ENCODE data around the gene R3HDM2. TPM values are rescaled to one million over a fixed set of nuclear protein-coding genes. Genes with fewer than 3 reads are reported as not detected.

R3HDM2 gene
- total RNA-seq, 2 experiments from 2014 or later = 25.8 to 47.2 TPM

DNA sequence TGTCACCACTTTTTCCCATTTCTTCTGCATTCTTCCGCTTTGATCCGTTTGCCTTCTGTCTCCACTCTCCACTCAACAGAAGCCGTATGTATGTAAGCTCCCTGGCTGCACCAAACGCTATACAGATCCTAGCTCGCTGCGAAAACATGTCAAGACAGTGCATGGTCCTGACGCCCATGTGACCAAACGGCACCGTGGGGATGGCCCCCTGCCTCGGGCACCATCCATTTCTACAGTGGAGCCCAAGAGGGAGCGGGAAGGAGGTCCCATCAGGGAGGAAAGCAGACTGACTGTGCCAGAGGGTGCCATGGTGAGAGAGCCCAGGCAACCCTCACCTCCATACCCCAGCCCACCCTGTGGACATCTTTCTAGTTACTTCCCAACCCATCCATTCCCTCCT, 37.1 kb upstream of the R3HDM2 start:
- Histone ChIP-seq H3K9me3 (ENCODE audit: low read length) (no peaks in the 10 kb centered on the region), H3K79me2 (ENCODE audit: insufficient read depth, low read depth, low read length) (no peaks in the 10 kb centered on the region), H3K4me2 (ENCODE audit: low read length) (no peak overlapping the region), H3K4me3 (ENCODE audit: low read depth, low read length, poor library complexity, severe bottlenecking) (no peak overlapping the region), H3K9me2 (ENCODE audit: insufficient read depth, low read length) (no peaks in the 10 kb centered on the region), H3K27ac (ENCODE audit: low read depth, low read length, poor library complexity, severe bottlenecking) (no peak overlapping the region), H2AFZ (ENCODE audit: low read length) (no peak overlapping the region), H3K36me3 (ENCODE audit: insufficient read depth, low read length) (peaks cover 43% of the 10 kb centered on the region), H3K4me1 (ENCODE audit: insufficient read depth, low read length, poor library complexity, severe bottlenecking) (peaks cover 3% of the 10 kb centered on the region), H4K20me1 (ENCODE audit: insufficient read depth, low read length) (no peaks in the 10 kb centered on the region)
- TF ChIP-seq, protein P1, sequence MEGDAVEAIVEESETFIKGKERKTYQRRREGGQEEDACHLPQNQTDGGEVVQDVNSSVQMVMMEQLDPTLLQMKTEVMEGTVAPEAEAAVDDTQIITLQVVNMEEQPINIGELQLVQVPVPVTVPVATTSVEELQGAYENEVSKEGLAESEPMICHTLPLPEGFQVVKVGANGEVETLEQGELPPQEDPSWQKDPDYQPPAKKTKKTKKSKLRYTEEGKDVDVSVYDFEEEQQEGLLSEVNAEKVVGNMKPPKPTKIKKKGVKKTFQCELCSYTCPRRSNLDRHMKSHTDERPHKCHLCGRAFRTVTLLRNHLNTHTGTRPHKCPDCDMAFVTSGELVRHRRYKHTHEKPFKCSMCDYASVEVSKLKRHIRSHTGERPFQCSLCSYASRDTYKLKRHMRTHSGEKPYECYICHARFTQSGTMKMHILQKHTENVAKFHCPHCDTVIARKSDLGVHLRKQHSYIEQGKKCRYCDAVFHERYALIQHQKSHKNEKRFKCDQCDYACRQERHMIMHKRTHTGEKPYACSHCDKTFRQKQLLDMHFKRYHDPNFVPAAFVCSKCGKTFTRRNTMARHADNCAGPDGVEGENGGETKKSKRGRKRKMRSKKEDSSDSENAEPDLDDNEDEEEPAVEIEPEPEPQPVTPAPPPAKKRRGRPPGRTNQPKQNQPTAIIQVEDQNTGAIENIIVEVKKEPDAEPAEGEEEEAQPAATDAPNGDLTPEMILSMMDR (conservative IDR thresholded peaks at IDR 0.05; ENCODE audit: low read length) = no peak
- TF ChIP-seq EZH2phosphoT487 (IDR thresholded peaks at IDR 0.05; ENCODE audit: borderline replicate concordance, low read depth, low read length) = no peak
- no TSS peak for BruUV-seq (replicated peaks)
- DNase-seq (ENCODE audit: low spot score) = no peak
- ChIA-PET CTCF (ENCODE audit: unreplicated experiment) (no interaction called here), POLR2A (interaction anchor here (0.6 kb wide), 1 partner anchor 12 kb away, joined by 3 read pairs; the partner anchor contains the start of gene ARHGAP9)
- intact Hi-C loops (cut with micrococcal nuclease; ENCODE audit: unreplicated experiment) = no loop called here

DNA sequence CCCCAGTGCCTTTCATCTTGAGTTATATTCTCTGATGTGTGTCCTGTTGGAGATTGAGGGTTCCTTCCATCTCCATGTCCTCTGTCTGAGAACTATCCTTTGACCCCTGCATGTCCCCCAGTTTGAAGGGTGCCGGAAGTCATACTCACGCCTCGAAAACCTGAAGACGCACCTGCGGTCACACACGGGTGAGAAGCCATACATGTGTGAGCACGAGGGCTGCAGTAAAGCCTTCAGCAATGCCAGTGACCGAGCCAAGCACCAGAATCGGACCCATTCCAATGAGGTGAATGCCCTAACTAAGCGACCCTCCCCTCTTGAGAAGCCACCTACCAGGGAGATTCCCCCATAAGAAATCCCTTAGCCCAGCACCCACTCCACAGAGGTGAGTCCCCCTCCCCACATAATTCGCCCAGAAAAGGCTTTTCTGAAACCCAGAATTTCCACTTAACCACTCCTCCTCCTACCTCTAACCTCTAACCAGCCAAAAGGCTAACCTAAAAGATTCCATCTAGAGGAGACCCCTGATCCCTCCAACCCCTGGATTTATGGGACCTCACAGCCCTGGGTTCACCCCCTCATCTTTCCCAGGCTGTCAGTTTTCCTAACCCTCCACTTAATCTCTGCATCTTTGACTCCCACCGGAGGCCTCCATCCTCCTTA, 36.5 kb upstream of the R3HDM2 start:
- H3K4me2 ChIP-seq (ENCODE audit: low read length) = no peak overlapping the region
- H3K9me2 ChIP-seq (ENCODE audit: insufficient read depth, low read length) = no peaks in the 10 kb centered on the region
- POLR2A ChIA-PET = no interaction called here
- BruUV-seq (replicated peaks) = no TSS peak
- H4K20me1 ChIP-seq (ENCODE audit: insufficient read depth, low read length) = no peaks in the 10 kb centered on the region
- no peak for TF ChIP-seq EZH2phosphoT487 (IDR thresholded peaks at IDR 0.05; ENCODE audit: borderline replicate concordance, low read depth, low read length)
- TF ChIP-seq, protein P1 (conservative IDR thresholded peaks at IDR 0.05; ENCODE audit: low read length) = no peak
- H2AFZ ChIP-seq (ENCODE audit: low read length) = no peak overlapping the region
- H3K4me3 ChIP-seq (ENCODE audit: low read depth, low read length, poor library complexity, severe bottlenecking) = no peak overlapping the region
- no peak overlapping the region for H3K27ac ChIP-seq (ENCODE audit: low read depth, low read length, poor library complexity, severe bottlenecking)
- H3K9me3 ChIP-seq (ENCODE audit: low read length) = no peaks in the 10 kb centered on the region
- intact Hi-C loops (cut with micrococcal nuclease; ENCODE audit: unreplicated experiment) = no loop called here
- H3K79me2 ChIP-seq (ENCODE audit: insufficient read depth, low read depth, low read length) = no peaks in the 10 kb centered on the region
- H3K36me3 ChIP-seq (ENCODE audit: insufficient read depth, low read length) = peaks cover 37% of the 10 kb centered on the region
- DNase-seq (ENCODE audit: low spot score) = no peak
- CTCF ChIA-PET (ENCODE audit: unreplicated experiment) = no interaction called here
- peaks cover 6% of the 10 kb centered on the region for H3K4me1 ChIP-seq (ENCODE audit: insufficient read depth, low read length, poor library complexity, severe bottlenecking)

DNA sequence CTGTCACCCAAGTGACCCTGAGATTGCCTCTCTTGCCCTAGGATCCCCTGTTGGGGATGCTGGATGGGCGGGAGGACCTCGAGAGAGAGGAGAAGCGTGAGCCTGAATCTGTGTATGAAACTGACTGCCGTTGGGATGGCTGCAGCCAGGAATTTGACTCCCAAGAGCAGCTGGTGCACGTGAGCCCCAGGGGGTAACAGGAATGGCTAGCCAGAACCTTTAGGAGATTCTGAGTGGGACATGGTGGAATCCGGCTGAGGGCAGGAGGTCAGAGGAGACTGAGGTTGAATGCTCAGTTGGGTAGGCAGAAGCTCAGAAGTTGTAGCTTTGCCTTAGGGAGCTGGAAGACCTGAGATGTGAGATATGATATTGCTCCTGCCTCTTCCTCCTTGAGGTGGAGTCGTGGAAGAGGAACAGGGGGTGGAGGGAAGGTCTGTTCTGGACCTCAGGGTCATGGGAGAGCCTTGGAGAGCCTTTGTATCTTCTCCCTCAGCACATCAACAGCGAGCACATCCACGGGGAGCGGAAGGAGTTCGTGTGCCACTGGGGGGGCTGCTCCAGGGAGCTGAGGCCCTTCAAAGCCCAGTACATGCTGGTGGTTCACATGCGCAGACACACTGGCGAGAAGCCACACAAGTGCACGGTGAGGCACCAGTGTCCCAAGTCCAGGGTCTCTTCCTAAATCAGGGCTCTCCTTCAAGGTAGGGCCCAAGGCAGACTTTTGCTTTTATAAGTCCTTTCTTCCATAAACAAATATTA, 35.1 kb upstream of the R3HDM2 start:
- Histone ChIP-seq H2AFZ (ENCODE audit: low read length) (no peak overlapping the region), H3K4me3 (ENCODE audit: low read depth, low read length, poor library complexity, severe bottlenecking) (no peak overlapping the region), H4K20me1 (ENCODE audit: insufficient read depth, low read length) (no peaks in the 10 kb centered on the region), H3K4me2 (ENCODE audit: low read length) (no peak overlapping the region), H3K36me3 (ENCODE audit: insufficient read depth, low read length) (peaks cover 24% of the 10 kb centered on the region), H3K27ac (ENCODE audit: low read depth, low read length, poor library complexity, severe bottlenecking) (no peak overlapping the region), H3K79me2 (ENCODE audit: insufficient read depth, low read depth, low read length) (no peaks in the 10 kb centered on the region), H3K9me2 (ENCODE audit: insufficient read depth, low read length) (no peaks in the 10 kb centered on the region), H3K9me3 (ENCODE audit: low read length) (no peaks in the 10 kb centered on the region), H3K4me1 (ENCODE audit: insufficient read depth, low read length, poor library complexity, severe bottlenecking) (peaks cover 10% of the 10 kb centered on the region)
- CTCF ChIA-PET (ENCODE audit: unreplicated experiment) = no interaction called here
- TF ChIP-seq, protein P1 (conservative IDR thresholded peaks at IDR 0.05; ENCODE audit: low read length) = no peak
- no peak for TF ChIP-seq EZH2phosphoT487 (IDR thresholded peaks at IDR 0.05; ENCODE audit: borderline replicate concordance, low read depth, low read length)
- intact Hi-C loops (cut with micrococcal nuclease; ENCODE audit: unreplicated experiment) = no loop called here
- BruUV-seq (replicated peaks) = no TSS peak
- POLR2A ChIA-PET = interaction anchor here (0.7 to 1.4 kb wide), 3 partner anchors 11 to 1464 kb away, joined by 3 to 9 read pairs (median 3); no protein-coding TSS in a partner anchor
- no peak for DNase-seq (ENCODE audit: low spot score)
